B cell (primary cell): ENCODE data around the gene DAB2IP. TPM values are rescaled to one million over a fixed set of nuclear protein-coding genes. Genes with fewer than 3 reads are reported as not detected.

Experiments used
- ATAC-seq: fragments of 200-7000 bp; cut with Tn5 transposase; one replicate; pipeline ENCODE4 v1.10.0; 2021; ENCODE audit warnings: low read depth, mild to moderate bottlenecking, moderate number of reproducible peaks, moderate library complexity
- CTCF ChIA-PET: fragments of 350-600 bp; sonication (Branson Sonifier 250); formaldehyde crosslinking; loops from one replicate; lab custom pipeline; 2021; ENCODE audit warnings: antibody characterized with exemption, inconsistent platforms; lab: Charles Lee
- POLR2A ChIA-PET: fragments of 350-600 bp; sonication (Branson Sonifier 250); formaldehyde crosslinking; loops from one replicate; lab custom pipeline; 2021; ENCODE audit warnings: antibody characterized with exemption; lab: Charles Lee
- DNase-seq: peaks from one replicate; pipeline ENCODE4 v3.0.0; 2013
- H2AFZ ChIP-seq: 2 replicates; pipeline ENCODE4 v1.6.1; 2012; ENCODE audit warnings: mild to moderate bottlenecking, low read depth, low read length; ENCODE audit not compliant: insufficient read depth, poor library complexity, severe bottlenecking
- H3K27ac ChIP-seq, 2 donors: 1 replicate in 1 of 2; 2 replicates in 1 of 2; pipeline ENCODE4 v1.5.1; 2012 to 2013; ENCODE audit warnings: low read length in 2 of 2, mild to moderate bottlenecking in 2 of 2, moderate library complexity in 1 of 2
- H3K27me3 ChIP-seq, 4 experiments: fragments of 200-600 bp in 1 of 4; sonication (generic) in 1 of 4; replicated peaks in 1 of 4; 1 replicate in 2 of 4; 2 replicates in 2 of 4; pipeline versions ENCODE4 v1.6.1 to v1.7.0; 2013 to 2016; ENCODE audit warnings: low read length in 3 of 4, mild to moderate bottlenecking in 2 of 4, mixed read lengths in 1 of 4, moderate library complexity in 1 of 4; ENCODE audit not compliant: insufficient read depth in 4 of 4, control insufficient read depth in 3 of 4; ENCODE audit errors: control extremely low read depth in 1 of 4
- H3K36me3 ChIP-seq, 2 experiments: replicated peaks in 1 of 2; 1 replicate in 1 of 2; 2 replicates in 1 of 2; pipeline versions ENCODE4 v1.6.1 to v1.7.1; 2013; ENCODE audit warnings: low read length in 1 of 2; ENCODE audit not compliant: insufficient read depth in 2 of 2, control insufficient read depth in 1 of 2; ENCODE audit errors: control extremely low read depth in 1 of 2, extremely low read depth in 1 of 2
- H3K4me1 ChIP-seq, 2 donors: fragments of 200-600 bp in 1 of 2; sonication (generic) in 1 of 2; 1 replicate in 1 of 2; 2 replicates in 1 of 2; pipeline versions ENCODE4 v1.5.1 to v1.6.1; 2013 to 2017; ENCODE audit warnings: low read length in 2 of 2; ENCODE audit not compliant: control insufficient read depth in 2 of 2, insufficient read depth in 2 of 2
- H3K4me2 ChIP-seq: replicated peaks from 2 replicates; pipeline ENCODE3; 2012; ENCODE audit warnings: mild to moderate bottlenecking, low read depth, low read length; ENCODE audit not compliant: poor library complexity, severe bottlenecking
- H3K4me3 ChIP-seq, 5 experiments: fragments of 200-600 bp in 1 of 5; sonication (generic) in 1 of 5; 1 replicate in 3 of 5; 2 replicates in 2 of 5; pipeline versions ENCODE4 v1.5.1 to v1.7.0; 2011 to 2016; ENCODE audit warnings: low read length in 4 of 5, mild to moderate bottlenecking in 4 of 5, low read depth in 2 of 5, control low read depth in 1 of 5, moderate library complexity in 1 of 5; ENCODE audit not compliant: insufficient read depth in 1 of 5; ENCODE audit errors: control extremely low read depth in 1 of 5, extremely low read depth in 1 of 5
- H3K79me2 ChIP-seq: fragments of 200-600 bp; sonication (generic); one replicate; pipeline ENCODE4 v1.6.0; 2016; ENCODE audit warnings: low read length; ENCODE audit not compliant: control insufficient read depth, insufficient read depth
- H3K9ac ChIP-seq: fragments of 200-600 bp; sonication (generic); 2 replicates; pipeline ENCODE4 v1.6.1; 2017; ENCODE audit warnings: mild to moderate bottlenecking, low read length, moderate library complexity
- H3K9me3 ChIP-seq, 3 donors: one replicate each; pipeline versions ENCODE4 v1.6.1 to v1.7.1; 2013; ENCODE audit warnings: low read length in 2 of 3; ENCODE audit not compliant: control insufficient read depth in 2 of 3, insufficient read depth in 1 of 3; ENCODE audit errors: control extremely low read depth in 1 of 3
- H4K20me1 ChIP-seq: 2 replicates; pipeline ENCODE4 v1.6.0; 2012; ENCODE audit warnings: mild to moderate bottlenecking, low read length; ENCODE audit not compliant: insufficient read depth, control insufficient read depth, poor library complexity, severe bottlenecking
- H3K27ac Mint-ChIP-seq: one replicate; pipeline ENCODE4 v1.8.0; 2021; ENCODE audit warnings: mixed read lengths
- H3K27me3 Mint-ChIP-seq: one replicate; pipeline ENCODE4 v1.8.0; 2021; ENCODE audit warnings: mixed read lengths
- H3K4me1 Mint-ChIP-seq: one replicate; pipeline ENCODE4 v1.8.0; 2021; ENCODE audit warnings: mixed read lengths
- H3K4me3 Mint-ChIP-seq: one replicate; pipeline ENCODE4 v1.8.0; 2021; ENCODE audit warnings: mixed read lengths
- H3K9me3 Mint-ChIP-seq: one replicate; pipeline ENCODE4 v1.8.0; 2022; ENCODE audit warnings: mixed read lengths; ENCODE audit not compliant: insufficient read depth
- CTCF ChIP-seq: fragments of 200-600 bp; IDR thresholded peaks from one replicate; pipeline ENCODE4 v1.8.0; 2022; ENCODE audit warnings: antibody characterized with exemption, mild to moderate bottlenecking
- EZH2 ChIP-seq: IDR thresholded peaks from 2 replicates; pipeline ENCODE4 v1.6.1; 2012; ENCODE audit warnings: borderline replicate concordance, low read depth, mild to moderate bottlenecking, moderate library complexity, low read length; ENCODE audit not compliant: insufficient read depth, poor library complexity, severe bottlenecking
- WGBS: methylation state at CpG from one replicate; pipeline ENCODE4 v1.1.5; 2013; ENCODE audit warnings: missing lambda C conversion rate; ENCODE audit not compliant: insufficient coverage; 5-methylcytosine and 5-hydroxymethylcytosine counted together
- intact Hi-C: fragments of 100-400 bp; cut with micrococcal nuclease; formaldehyde crosslinking; loops from one replicate; pipeline ENCODE4 v1.10.0; 2022
- polyA plus RNA-seq: library from polyadenylated mRNA; depleted of rRNA; stranded (reverse); fragments of >200 nt; gene quantifications from 2 replicates; pipeline ENCODE4 v1.2.3, GENCODE V29; 2012
- total RNA-seq, 2 donors: library from RNA; stranded (reverse); fragments of 120-200 nt in 1 of 2; gene quantifications; 1 replicate in 1 of 2; 2 replicates in 1 of 2; pipeline versions ENCODE4 v1.2.3 to v1.2.4, GENCODE V29; 2013 to 2022

Gene DAB2IP
- total and polyA plus RNA-seq, 2 donors (not counting 1 experiment from before 2014, with no cell fraction given), result 1.1 to 3.9 TPM

GRCh38 chr9:121619545-121620324 lies 31.7 kb upstream of the DAB2IP start:
- H3K27me3 ChIP-seq, result peaks cover 0 to 11% (median 2%) of the 10 kb centered on the region in 4 experiments
- no peak overlapping the region for H3K9ac ChIP-seq
- ATAC-seq (no peak), DNase-seq (no peak)
- ChIA-PET CTCF (no interaction called here), POLR2A (no interaction called here)
- no peak overlapping the region for H3K4me2 ChIP-seq
- H3K36me3 ChIP-seq, result no peaks in the 10 kb centered on the region
- H3K27ac ChIP-seq, result no peak overlapping the region
- peaks cover 24% of the 10 kb centered on the region for H3K27me3 Mint-ChIP-seq
- no peak overlapping the region for H3K4me3 ChIP-seq
- H3K27ac Mint-ChIP-seq, result no peak overlapping the region
- intact Hi-C loops, result no loop called here
- no peak overlapping the region for H2AFZ ChIP-seq
- H4K20me1 ChIP-seq, result no peaks in the 10 kb centered on the region
- TF ChIP-seq CTCF (no peak), EZH2 (no peak)
- H3K4me1 Mint-ChIP-seq, result peaks cover 2% of the 10 kb centered on the region
- no peaks in the 10 kb centered on the region for H3K4me1 ChIP-seq
- H3K4me3 Mint-ChIP-seq, result no peak overlapping the region
- no peaks in the 10 kb centered on the region for H3K9me3 Mint-ChIP-seq
- H3K79me2 ChIP-seq, result no peaks in the 10 kb centered on the region
- 99% methylated on average over 8 of the region's 11 CpGs for WGBS
- H3K9me3 ChIP-seq, result peaks cover 0 to 2% (median 0%) of the 10 kb centered on the region in 3 donors

GRCh38 chr9:121620325-121620673 lies 31.1 kb upstream of the DAB2IP start:
- H3K9me3 ChIP-seq, result peaks cover 0 to 2% (median 0%) of the 10 kb centered on the region in 3 donors
- H3K27ac ChIP-seq, result no peak overlapping the region
- intact Hi-C loops, result no loop called here
- no peak overlapping the region for H2AFZ ChIP-seq
- Mint-ChIP-seq H3K9me3 (no peaks in the 10 kb centered on the region), H3K4me3 (no peak overlapping the region), H3K27me3 (peaks cover 22% of the 10 kb centered on the region), H3K27ac (no peak overlapping the region), H3K4me1 (peaks cover 2% of the 10 kb centered on the region)
- no peaks in the 10 kb centered on the region for H3K79me2 ChIP-seq
- DNase-seq (no peak), ATAC-seq (no peak)
- no peaks in the 10 kb centered on the region for H3K36me3 ChIP-seq
- H3K9ac ChIP-seq, result no peak overlapping the region
- H3K27me3 ChIP-seq, result peaks cover 0 to 9% (median 0%) of the 10 kb centered on the region in 4 experiments
- no peak for TF ChIP-seq EZH2
- TF ChIP-seq CTCF, result no peak
- H3K4me2 ChIP-seq, result no peak overlapping the region
- CTCF ChIA-PET, result no interaction called here
- H3K4me1 ChIP-seq, result no peaks in the 10 kb centered on the region
- no peak overlapping the region for H3K4me3 ChIP-seq
- POLR2A ChIA-PET, result no interaction called here
- WGBS, result no CpG with 5 or more reads among the region's 3 CpGs
- H4K20me1 ChIP-seq, result no peaks in the 10 kb centered on the region
